Neural crest cell (in vitro differentiated cells): ENCODE measurements around the gene ZBTB20. TPM values are rescaled to one million over a fixed set of nuclear protein-coding genes. Genes with fewer than 3 reads are reported as not detected.

Experiments
- DNase-seq: peaks from one replicate; pipeline ENCODE4 v3.0.0; 2021; ENCODE audit warnings: low read depth, mixed read lengths, low spot score
- H3K27ac Mint-ChIP-seq: one replicate; pipeline ENCODE4 v1.8.0; 2021; ENCODE audit warnings: mild to moderate bottlenecking, mixed read lengths; ENCODE audit not compliant: unreplicated experiment
- H3K27me3 Mint-ChIP-seq: 2 replicates; pipeline ENCODE4 v1.8.0; 2021; ENCODE audit warnings: low read depth, mild to moderate bottlenecking, mixed read lengths
- H3K36me3 Mint-ChIP-seq: 2 replicates; pipeline ENCODE4 v1.8.0; 2021; ENCODE audit warnings: low read depth, mild to moderate bottlenecking, mixed read lengths
- H3K4me1 Mint-ChIP-seq: 2 replicates; pipeline ENCODE4 v1.8.0; 2021; ENCODE audit warnings: mixed read lengths
- H3K4me3 Mint-ChIP-seq: one replicate; pipeline ENCODE4 v1.8.0; 2021; ENCODE audit warnings: mild to moderate bottlenecking, mixed read lengths
- H3K9me3 Mint-ChIP-seq: 2 replicates; pipeline ENCODE4 v1.8.0; 2021; ENCODE audit warnings: mixed read lengths
- total RNA-seq: library from RNA; stranded (reverse); gene quantifications from 2 replicates; pipeline ENCODE4 v1.2.1, GENCODE V29; 2021
- TF ChIP-seq, protein P1 (sequence below): fragments of 200-600 bp; sonication (generic); conservative IDR thresholded peaks from 2 replicates; pipeline ENCODE4 v1.5.0; 2021; ENCODE audit warnings: antibody characterized with exemption, mild to moderate bottlenecking

Gene ZBTB20
- total RNA-seq, 1 donor from 2014 or later: 12.4 TPM

DNA sequence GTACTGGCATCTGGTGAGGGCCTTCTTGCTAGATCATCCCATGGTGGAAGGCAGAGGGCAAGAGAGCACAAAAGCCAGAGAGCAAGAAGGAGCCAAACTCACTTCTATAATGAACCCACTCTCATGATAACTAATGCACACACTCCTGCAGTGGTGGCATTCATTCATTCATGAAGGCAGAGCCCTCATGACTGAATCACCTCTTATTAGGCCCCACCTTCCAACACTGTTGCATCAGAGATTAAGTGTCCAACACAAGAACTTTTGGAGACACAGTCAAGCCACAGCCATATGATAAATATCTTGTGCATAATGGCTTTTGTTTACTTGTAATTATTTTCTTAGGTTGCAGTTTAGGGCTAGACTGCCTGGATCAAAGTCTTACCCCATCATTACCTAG is 670.6 kb downstream of the ZBTB20 start:
- TF ChIP-seq, protein P1, sequence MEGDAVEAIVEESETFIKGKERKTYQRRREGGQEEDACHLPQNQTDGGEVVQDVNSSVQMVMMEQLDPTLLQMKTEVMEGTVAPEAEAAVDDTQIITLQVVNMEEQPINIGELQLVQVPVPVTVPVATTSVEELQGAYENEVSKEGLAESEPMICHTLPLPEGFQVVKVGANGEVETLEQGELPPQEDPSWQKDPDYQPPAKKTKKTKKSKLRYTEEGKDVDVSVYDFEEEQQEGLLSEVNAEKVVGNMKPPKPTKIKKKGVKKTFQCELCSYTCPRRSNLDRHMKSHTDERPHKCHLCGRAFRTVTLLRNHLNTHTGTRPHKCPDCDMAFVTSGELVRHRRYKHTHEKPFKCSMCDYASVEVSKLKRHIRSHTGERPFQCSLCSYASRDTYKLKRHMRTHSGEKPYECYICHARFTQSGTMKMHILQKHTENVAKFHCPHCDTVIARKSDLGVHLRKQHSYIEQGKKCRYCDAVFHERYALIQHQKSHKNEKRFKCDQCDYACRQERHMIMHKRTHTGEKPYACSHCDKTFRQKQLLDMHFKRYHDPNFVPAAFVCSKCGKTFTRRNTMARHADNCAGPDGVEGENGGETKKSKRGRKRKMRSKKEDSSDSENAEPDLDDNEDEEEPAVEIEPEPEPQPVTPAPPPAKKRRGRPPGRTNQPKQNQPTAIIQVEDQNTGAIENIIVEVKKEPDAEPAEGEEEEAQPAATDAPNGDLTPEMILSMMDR: no peak
- DNase-seq: no peak
- Mint-ChIP-seq H3K4me3 (no peak overlapping the region), H3K27ac (no peak overlapping the region), H3K27me3 (no peaks in the 10 kb centered on the region), H3K36me3 (no peaks in the 10 kb centered on the region), H3K4me1 (no peaks in the 10 kb centered on the region), H3K9me3 (no peaks in the 10 kb centered on the region)

GRCh38 chr3:114471478-114471877 is 675.6 kb downstream of the ZBTB20 start:
- Mint-ChIP-seq H3K4me3 (no peak overlapping the region), H3K9me3 (no peaks in the 10 kb centered on the region), H3K27me3 (no peaks in the 10 kb centered on the region), H3K27ac (no peak overlapping the region), H3K36me3 (no peaks in the 10 kb centered on the region), H3K4me1 (no peaks in the 10 kb centered on the region)
- TF ChIP-seq, protein P1: no peak
- no peak for DNase-seq

- H3K27me3 Mint-ChIP-seq: no peaks in the 10 kb centered on the region
- H3K27ac Mint-ChIP-seq: no peak overlapping the region
- TF ChIP-seq, protein P1: no peak
- no peak overlapping the region for H3K4me3 Mint-ChIP-seq
- peaks cover 8% of the 10 kb centered on the region for H3K4me1 Mint-ChIP-seq
- no peak for DNase-seq
- no peaks in the 10 kb centered on the region for H3K36me3 Mint-ChIP-seq
- no peaks in the 10 kb centered on the region for H3K9me3 Mint-ChIP-seq
These were observed 678.0 kb downstream of the ZBTB20 start for GRCh38 chr3:114469070-114469469.

DNA sequence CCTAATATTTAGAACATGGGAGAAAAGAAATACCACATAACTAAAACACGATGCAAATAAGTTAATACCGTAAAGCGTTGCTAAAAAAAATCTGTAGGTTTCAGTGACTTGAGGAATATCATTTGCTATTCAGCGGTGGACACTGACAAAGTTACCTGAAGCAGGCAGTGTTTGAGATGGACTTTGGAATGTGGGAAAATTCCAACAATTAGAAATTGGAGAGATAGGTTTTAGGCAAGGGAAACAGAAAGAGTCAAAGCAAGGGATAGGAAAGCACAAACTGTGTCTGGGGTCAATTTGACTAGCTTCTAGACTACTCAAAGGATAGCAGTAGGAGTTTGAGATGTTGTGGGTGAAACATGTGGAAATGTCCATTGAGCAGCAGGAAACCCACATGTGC is 680.3 kb downstream of the ZBTB20 start:
- no peak for DNase-seq
- TF ChIP-seq, protein P1: no peak
- no peak overlapping the region for H3K27ac Mint-ChIP-seq
- H3K9me3 Mint-ChIP-seq: no peaks in the 10 kb centered on the region
- peaks cover 9% of the 10 kb centered on the region for H3K4me1 Mint-ChIP-seq
- H3K27me3 Mint-ChIP-seq: no peaks in the 10 kb centered on the region
- no peak overlapping the region for H3K4me3 Mint-ChIP-seq
- no peaks in the 10 kb centered on the region for H3K36me3 Mint-ChIP-seq

GRCh38 chr3:114466251-114466650 is 680.8 kb downstream of the ZBTB20 start:
- H3K4me1 Mint-ChIP-seq: peaks cover 9% of the 10 kb centered on the region
- no peak for DNase-seq
- no peak overlapping the region for H3K27ac Mint-ChIP-seq
- TF ChIP-seq, protein P1: no peak
- no peaks in the 10 kb centered on the region for H3K36me3 Mint-ChIP-seq
- H3K27me3 Mint-ChIP-seq: no peaks in the 10 kb centered on the region
- no peaks in the 10 kb centered on the region for H3K9me3 Mint-ChIP-seq
- no peak overlapping the region for H3K4me3 Mint-ChIP-seq

DNA sequence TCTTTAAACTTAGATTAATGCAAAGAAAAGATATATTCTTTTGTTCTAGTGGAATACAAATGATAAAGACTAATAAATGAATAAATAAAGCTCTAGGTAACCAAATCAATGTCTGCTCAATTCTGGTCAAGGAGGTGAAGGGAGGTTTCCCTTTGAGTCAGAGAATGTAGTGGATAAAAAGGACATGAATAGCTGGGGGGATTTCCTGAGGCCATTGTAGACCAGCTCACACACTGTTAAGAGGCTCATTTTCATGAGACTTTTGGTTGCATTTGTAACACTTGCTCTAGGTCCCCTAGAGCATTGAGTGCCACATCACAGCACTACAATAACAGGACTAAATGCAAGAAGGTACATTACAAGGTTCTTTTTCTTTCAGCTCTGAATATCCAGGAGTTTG is 682.5 kb downstream of the ZBTB20 start:
- Mint-ChIP-seq H3K27me3 (no peaks in the 10 kb centered on the region), H3K4me1 (peaks cover 9% of the 10 kb centered on the region), H3K4me3 (no peak overlapping the region), H3K27ac (no peak overlapping the region), H3K9me3 (no peaks in the 10 kb centered on the region), H3K36me3 (no peaks in the 10 kb centered on the region)
- no peak for DNase-seq
- TF ChIP-seq, protein P1: no peak
